ENCODE results near the gene DAGLA.

Gene DAGLA

DNA sequence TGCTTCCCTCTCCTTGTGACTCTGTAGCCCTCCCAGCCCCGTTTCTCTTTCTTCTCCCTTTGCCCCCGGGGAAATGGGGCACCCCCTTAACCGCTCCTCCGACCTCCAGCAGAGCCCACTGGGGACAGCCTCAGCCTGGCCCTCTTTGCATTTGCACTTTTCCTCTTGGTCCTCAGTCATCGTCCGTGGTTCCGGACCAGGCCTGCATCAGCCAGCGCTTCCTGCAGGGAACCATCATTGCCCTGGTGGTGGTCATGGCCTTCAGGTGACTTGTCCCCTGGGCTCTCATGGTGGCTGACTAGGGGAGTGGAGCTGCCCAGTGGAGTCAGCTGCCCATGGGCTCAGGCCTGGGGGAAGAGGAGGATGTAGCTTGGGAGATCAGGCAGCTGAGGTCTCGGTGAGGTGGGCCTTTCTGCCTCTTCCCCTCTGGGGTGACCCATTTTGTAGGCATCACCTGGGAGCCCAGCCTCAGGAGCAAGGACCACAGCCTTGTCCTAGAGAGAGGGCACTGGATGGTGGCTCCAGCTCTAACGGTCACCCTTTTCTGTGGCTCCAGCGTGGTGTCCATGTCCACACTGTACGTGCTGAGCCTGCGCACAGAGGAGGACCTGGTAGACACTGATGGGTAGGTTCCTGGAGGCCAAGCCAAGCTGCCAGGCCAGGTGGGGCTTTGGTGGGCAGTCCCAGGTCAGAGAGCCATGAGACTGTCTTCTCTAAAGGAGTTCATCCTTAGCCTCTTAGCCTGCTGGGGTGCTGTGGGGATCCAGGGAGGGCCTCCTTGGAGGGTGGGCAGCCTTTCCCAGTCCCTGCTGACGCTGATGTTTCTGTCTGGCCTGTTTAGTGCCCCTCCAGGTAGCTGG is 99.7 kb downstream of the DAGLA start:
- no peak for DNase-seq
- no peak overlapping the region for H3K4me3 Mint-ChIP-seq
- ATAC-seq (replicated peaks): no peak
- no peaks in the 10 kb centered on the region for H3K9me3 Mint-ChIP-seq
- H3K27me3 Mint-ChIP-seq: no peaks in the 10 kb centered on the region
- peaks cover 25 to 27% of the 10 kb centered on the region in 2 donors for H3K4me1 Mint-ChIP-seq (ENCODE audit: low read depth in 2 of 2)
- H3K27ac Mint-ChIP-seq: no peak overlapping the region
- peaks cover 10% of the 10 kb centered on the region for H3K36me3 Mint-ChIP-seq (ENCODE audit: insufficient read depth)

- no peak overlapping the region for H3K4me3 Mint-ChIP-seq
- peak overlapping the region in 1 of 2 donors; percentile 46 for H3K27ac Mint-ChIP-seq
- ATAC-seq (replicated peaks) (no peak), DNase-seq (no peak)
- peaks cover 10% of the 10 kb centered on the region for H3K36me3 Mint-ChIP-seq (ENCODE audit: insufficient read depth)
- H3K9me3 Mint-ChIP-seq: no peaks in the 10 kb centered on the region
- no peaks in the 10 kb centered on the region for H3K27me3 Mint-ChIP-seq
- peaks cover 19 to 20% of the 10 kb centered on the region in 2 donors for H3K4me1 Mint-ChIP-seq (ENCODE audit: low read depth in 2 of 2)
Measured at GRCh38 chr11:61780581-61781162, 100.5 kb downstream of the DAGLA start.

- DNase-seq: no peak
- no peak overlapping the region for H3K4me3 Mint-ChIP-seq
- H3K27ac Mint-ChIP-seq: no peak overlapping the region
- peaks cover 7% of the 10 kb centered on the region for H3K36me3 Mint-ChIP-seq (ENCODE audit: insufficient read depth)
- H3K27me3 Mint-ChIP-seq: no peaks in the 10 kb centered on the region
- no peaks in the 10 kb centered on the region for H3K9me3 Mint-ChIP-seq
- peaks cover 11% of the 10 kb centered on the region in 2 donors for H3K4me1 Mint-ChIP-seq (ENCODE audit: low read depth in 2 of 2)
- ATAC-seq (replicated peaks): no peak
Measured at GRCh38 chr11:61781585-61781984, 101.4 kb downstream of the DAGLA start.

DNA sequence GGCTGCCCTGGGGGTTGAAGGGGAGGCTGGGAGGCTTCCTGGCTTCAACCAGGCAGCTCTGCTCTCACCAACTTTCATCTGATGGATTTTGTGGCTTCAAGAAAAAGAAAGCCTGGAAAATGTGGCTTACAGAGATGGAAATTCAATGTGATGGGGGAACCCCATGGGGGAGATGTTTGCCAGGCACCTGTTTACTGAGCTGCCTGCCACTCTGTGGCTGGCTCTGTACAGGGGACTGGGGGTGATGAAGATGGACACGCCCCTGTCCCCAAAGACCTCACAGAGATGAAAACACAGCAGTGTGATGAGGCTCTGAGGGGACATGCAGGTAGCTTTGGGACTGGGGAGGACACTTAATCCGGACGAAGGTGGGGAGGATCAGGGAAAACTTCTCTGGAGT is 102.1 kb downstream of the DAGLA start:
- Mint-ChIP-seq H3K4me3 (no peak overlapping the region), H3K9me3 (no peaks in the 10 kb centered on the region), H3K4me1 (ENCODE audit: low read depth in 2 of 2) (peaks cover 5% of the 10 kb centered on the region in 2 donors), H3K27ac (no peak overlapping the region), H3K27me3 (no peaks in the 10 kb centered on the region), H3K36me3 (ENCODE audit: insufficient read depth) (peaks cover 3% of the 10 kb centered on the region)
- DNase-seq (no peak), ATAC-seq (replicated peaks) (no peak)

- Mint-ChIP-seq H3K27ac (peak overlapping the region in 1 of 2 donors; percentile 67), H3K4me1 (ENCODE audit: low read depth in 2 of 2) (peaks cover 3 to 4% of the 10 kb centered on the region in 2 donors), H3K27me3 (no peaks in the 10 kb centered on the region), H3K4me3 (no peak overlapping the region), H3K36me3 (ENCODE audit: insufficient read depth) (peaks cover 3% of the 10 kb centered on the region), H3K9me3 (no peaks in the 10 kb centered on the region)
- no peak for ATAC-seq (replicated peaks)
- no peak for DNase-seq
Measured at GRCh38 chr11:61782841-61783240, 102.7 kb downstream of the DAGLA start.

DNA sequence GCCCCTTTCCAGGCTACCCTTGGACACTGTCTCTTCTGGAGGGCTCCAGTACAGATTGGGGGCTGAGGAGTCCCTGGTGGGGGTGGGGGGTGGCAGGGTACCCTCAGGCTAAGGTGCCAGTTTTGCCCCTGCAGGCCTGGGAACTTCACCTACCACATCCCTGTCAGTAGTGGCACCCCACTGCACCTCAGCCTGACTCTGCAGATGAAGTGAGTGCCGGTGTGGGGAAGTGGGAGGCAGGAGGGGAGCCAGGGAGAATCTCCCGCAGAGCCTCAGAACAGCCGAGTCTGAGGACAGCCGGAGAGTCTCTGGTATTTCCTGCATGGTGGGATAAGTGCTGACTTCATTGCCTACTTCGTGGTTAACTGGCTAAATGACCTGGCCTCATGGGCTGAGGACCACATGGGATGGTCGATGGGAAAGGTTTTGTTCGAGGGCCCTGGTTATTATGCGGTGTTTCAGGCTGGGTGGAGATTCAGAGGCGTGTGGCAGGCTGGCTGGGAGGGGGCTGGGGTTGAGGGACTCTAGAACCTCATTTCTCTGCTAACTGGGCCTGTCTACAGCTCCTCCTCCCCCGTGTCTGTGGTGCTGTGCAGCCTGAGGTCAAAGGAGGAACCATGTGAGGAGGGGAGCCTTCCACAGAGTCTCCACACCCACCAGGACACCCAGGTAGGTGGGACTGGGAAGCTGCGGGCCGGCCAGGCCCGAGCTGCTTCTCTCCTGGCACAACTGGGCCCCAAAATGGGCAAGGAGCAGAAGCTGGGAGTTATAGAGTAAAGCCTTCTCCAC is 103.7 kb downstream of the DAGLA start:
- H3K36me3 Mint-ChIP-seq (ENCODE audit: insufficient read depth): peaks cover 8% of the 10 kb centered on the region
- no peak for DNase-seq
- H3K4me1 Mint-ChIP-seq (ENCODE audit: low read depth in 2 of 2): no peaks in the 10 kb centered on the region
- H3K9me3 Mint-ChIP-seq: no peaks in the 10 kb centered on the region
- no peaks in the 10 kb centered on the region for H3K27me3 Mint-ChIP-seq
- H3K27ac Mint-ChIP-seq: peak overlapping the region; percentile 67 to 77
- ATAC-seq (replicated peaks): no peak
- no peak overlapping the region for H3K4me3 Mint-ChIP-seq

DNA sequence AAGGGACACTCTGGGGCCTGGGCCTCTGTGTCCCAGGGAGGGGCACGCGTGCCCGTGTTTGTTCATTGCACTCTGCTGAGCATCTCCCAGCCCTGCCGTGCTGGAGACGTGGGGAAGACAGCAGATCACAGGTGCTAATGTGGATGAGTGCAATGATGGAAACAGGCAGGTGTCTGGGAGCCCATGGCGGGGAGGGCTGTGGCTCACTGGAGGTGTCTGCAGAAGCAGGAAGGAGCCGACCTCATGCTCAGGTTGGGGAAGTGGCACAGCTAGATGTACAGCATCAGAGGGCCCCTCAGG is 104.3 kb downstream of the DAGLA start:
- H3K27ac Mint-ChIP-seq: peak overlapping the region; percentile 67 to 77

GRCh38 chr11:61785837-61786402 is 105.7 kb downstream of the DAGLA start:
- H3K27me3 Mint-ChIP-seq: no peaks in the 10 kb centered on the region
- ATAC-seq (replicated peaks): no peak
- peaks cover 17% of the 10 kb centered on the region for H3K36me3 Mint-ChIP-seq (ENCODE audit: insufficient read depth)
- no peak for DNase-seq
- H3K4me1 Mint-ChIP-seq (ENCODE audit: low read depth in 2 of 2): peaks cover 0 to 5% of the 10 kb centered on the region in 2 donors
- peak overlapping the region in 1 of 2 donors; percentile 32 for H3K27ac Mint-ChIP-seq
- H3K4me3 Mint-ChIP-seq: no peak overlapping the region
- no peaks in the 10 kb centered on the region for H3K9me3 Mint-ChIP-seq

More for the DNA sequence above, 104.3 kb downstream of the DAGLA start:
- peaks cover 12% of the 10 kb centered on the region for H3K36me3 Mint-ChIP-seq (ENCODE audit: insufficient read depth)
- no peak for ATAC-seq (replicated peaks)
- H3K4me3 Mint-ChIP-seq: no peak overlapping the region
- H3K9me3 Mint-ChIP-seq: no peaks in the 10 kb centered on the region
- no peak for DNase-seq
- H3K4me1 Mint-ChIP-seq (ENCODE audit: low read depth in 2 of 2): no peaks in the 10 kb centered on the region
- H3K27me3 Mint-ChIP-seq: no peaks in the 10 kb centered on the region

GRCh38 chr11:61787928-61788491 is 107.8 kb downstream of the DAGLA start:
- Mint-ChIP-seq H3K36me3 (ENCODE audit: insufficient read depth) (peaks cover 28% of the 10 kb centered on the region), H3K4me3 (no peak overlapping the region), H3K4me1 (ENCODE audit: low read depth in 2 of 2) (peaks cover 11 to 20% of the 10 kb centered on the region in 2 donors), H3K27me3 (no peaks in the 10 kb centered on the region), H3K9me3 (no peaks in the 10 kb centered on the region), H3K27ac (peak overlapping the region in 1 of 2 donors; percentile 77)
- DNase-seq (no peak), ATAC-seq (replicated peaks) (no peak)

- peak overlapping the region; percentile 87 to 98 for H3K4me3 Mint-ChIP-seq
- peak overlapping the region; percentile 97 to 100 for H3K27ac Mint-ChIP-seq
- H3K36me3 Mint-ChIP-seq (ENCODE audit: insufficient read depth): peaks cover 35% of the 10 kb centered on the region
- H3K9me3 Mint-ChIP-seq: no peaks in the 10 kb centered on the region
- DNase-seq (peak; percentile 34 to 49 (median 39)), ATAC-seq (replicated peaks) (peak; percentile 40)
- no peaks in the 10 kb centered on the region for H3K27me3 Mint-ChIP-seq
- peaks cover 16 to 26% of the 10 kb centered on the region in 2 donors for H3K4me1 Mint-ChIP-seq (ENCODE audit: low read depth in 2 of 2)
Measured at GRCh38 chr11:61791737-61792309, 111.6 kb downstream of the DAGLA start.

- Mint-ChIP-seq H3K4me1 (ENCODE audit: low read depth in 2 of 2) (peaks cover 16 to 27% of the 10 kb centered on the region in 2 donors), H3K36me3 (ENCODE audit: insufficient read depth) (peaks cover 35% of the 10 kb centered on the region)
- peak; percentile 87 for ATAC-seq (replicated peaks)
Measured at GRCh38 chr11:61792310-61793082, 112.3 kb downstream of the DAGLA start, which contains the start of the genes FEN1 and TMEM258. TSS of gene FEN1 (plus strand) at chr11:61792911. CDS start at chr11:61795362, 2,451 bp downstream. TSS of gene TMEM258 (minus strand) at chr11:61792599. CDS start at chr11:61792558, 41 bp downstream.

More at GRCh38 chr11:61792310-61793082, 112.3 kb downstream of the DAGLA start, which contains the start of the genes FEN1 and TMEM258:
- peak within 1 kb of the TSS; percentile 87 to 98 for H3K4me3 Mint-ChIP-seq
- H3K9me3 Mint-ChIP-seq: no peaks in the 10 kb centered on the region
- peak within 1 kb of the TSS; percentile 97 to 100 for H3K27ac Mint-ChIP-seq
- DNase-seq: peak; percentile 82 to 86 (median 84)
- H3K27me3 Mint-ChIP-seq: no peaks in the 10 kb centered on the region

Measured in effector memory CD8-positive, alpha-beta T cell (primary cell).